ENCODE data around the gene CASKIN1.

The CASKIN1 gene

GRCh38 chr16:2160915-2161551 lies 35.4 kb downstream of the CASKIN1 start:
- peak overlapping the region; percentile 82 for H3K27ac ChIP-seq
- no peak for DNase-seq (ENCODE audit: low read depth, low spot score)

GRCh38 chr16:2159175-2159838 lies 37.1 kb downstream of the CASKIN1 start:
- no peak overlapping the region for H3K27ac ChIP-seq
- no peak for DNase-seq (ENCODE audit: low read depth, low spot score)

GRCh38 chr16:2158262-2158638 lies 38.2 kb downstream of the CASKIN1 start:
- no peak for DNase-seq (ENCODE audit: low read depth, low spot score)
- no peak overlapping the region for H3K27ac ChIP-seq

- H3K27ac ChIP-seq = no peak overlapping the region
Measured at GRCh38 chr16:2157480-2158261, 38.7 kb downstream of the CASKIN1 start.

GRCh38 chr16:2156849-2157224 lies 39.6 kb downstream of the CASKIN1 start:
- H3K27ac ChIP-seq = no peak overlapping the region

More at GRCh38 chr16:2157480-2158261, 38.7 kb downstream of the CASKIN1 start:
- DNase-seq (ENCODE audit: low read depth, low spot score) = no peak

GRCh38 chr16:2155977-2156848 lies 40.2 kb downstream of the CASKIN1 start:
- peak overlapping the region; percentile 90 for H3K27ac ChIP-seq
- DNase-seq (ENCODE audit: low read depth, low spot score) = no peak

More at GRCh38 chr16:2156849-2157224, 39.6 kb downstream of the CASKIN1 start:
- DNase-seq (ENCODE audit: low read depth, low spot score) = no peak

GRCh38 chr16:2155091-2155950 lies 41.1 kb downstream of the CASKIN1 start, which contains the start of gene TRAF7:
TRAF7 (plus strand) TSS chr16:2155782; CDS start chr16:2163921, 8,139 bp downstream.
- H3K27ac ChIP-seq = peak within 1 kb of the TSS; percentile 90
- peak; percentile 100 for DNase-seq (ENCODE audit: low read depth, low spot score)

GRCh38 chr16:2154533-2155090 lies 41.8 kb downstream of the CASKIN1 start:
- DNase-seq (ENCODE audit: low read depth, low spot score) = no peak
- H3K27ac ChIP-seq = peak overlapping the region; percentile 90

GRCh38 chr16:2152695-2153506 lies 43.5 kb downstream of the CASKIN1 start:
- DNase-seq (ENCODE audit: low read depth, low spot score) = no peak
- peak overlapping the region; percentile 90 for H3K27ac ChIP-seq

- DNase-seq (ENCODE audit: low read depth, low spot score) = no peak
- H3K27ac ChIP-seq = peak overlapping the region; percentile 90
Measured at GRCh38 chr16:2151188-2152091, 45.0 kb downstream of the CASKIN1 start.

- peak overlapping the region; percentile 90 for H3K27ac ChIP-seq
- DNase-seq (ENCODE audit: low read depth, low spot score) = no peak
Measured at GRCh38 chr16:2150418-2151187, 45.8 kb downstream of the CASKIN1 start.

GRCh38 chr16:2149630-2150417 lies 46.6 kb downstream of the CASKIN1 start:
- DNase-seq (ENCODE audit: low read depth, low spot score) = no peak
- H3K27ac ChIP-seq = peak overlapping the region; percentile 90

- no peak for DNase-seq (ENCODE audit: low read depth, low spot score)
- peak overlapping the region; percentile 48 for H3K27ac ChIP-seq
Measured at GRCh38 chr16:2148714-2149629, 47.4 kb downstream of the CASKIN1 start.

- no peak for DNase-seq (ENCODE audit: low read depth, low spot score)
- H3K27ac ChIP-seq = peak within 1 kb of the TSS; percentile 48
Measured at GRCh38 chr16:2147981-2148671, 48.3 kb downstream of the CASKIN1 start, which contains the start of gene RAB26. RAB26 (plus strand) TSS chr16:2148625; CDS start chr16:2148784, 159 bp downstream.

Measured in epithelial cell of prostate (primary cell).